B cell (primary cell): Measurements from ENCODE around the gene TWIST2. TPM values are rescaled to one million over a fixed set of nuclear protein-coding genes. Genes with fewer than 3 reads are reported as not detected.

Source experiments
- ATAC-seq: fragments of 200-7000 bp; cut with Tn5 transposase; one replicate; pipeline ENCODE4 v1.10.0; 2021; ENCODE audit warnings: low read depth, mild to moderate bottlenecking, moderate number of reproducible peaks, moderate library complexity
- CTCF ChIA-PET: fragments of 350-600 bp; sonication (Branson Sonifier 250); formaldehyde crosslinking; loops from one replicate; lab custom pipeline; 2021; ENCODE audit warnings: antibody characterized with exemption, inconsistent platforms; lab: Charles Lee
- POLR2A ChIA-PET: fragments of 350-600 bp; sonication (Branson Sonifier 250); formaldehyde crosslinking; loops from one replicate; lab custom pipeline; 2021; ENCODE audit warnings: antibody characterized with exemption; lab: Charles Lee
- DNase-seq: peaks from one replicate; pipeline ENCODE4 v3.0.0; 2013
- H2AFZ ChIP-seq: 2 replicates; pipeline ENCODE4 v1.6.1; 2012; ENCODE audit warnings: mild to moderate bottlenecking, low read depth, low read length; ENCODE audit not compliant: insufficient read depth, poor library complexity, severe bottlenecking
- H3K27ac ChIP-seq, 2 donors: 1 replicate in 1 of 2; 2 replicates in 1 of 2; pipeline ENCODE4 v1.5.1; 2012 to 2013; ENCODE audit warnings: low read length in 2 of 2, mild to moderate bottlenecking in 2 of 2, moderate library complexity in 1 of 2
- H3K27me3 ChIP-seq, 4 experiments: fragments of 200-600 bp in 1 of 4; sonication (generic) in 1 of 4; replicated peaks in 1 of 4; 1 replicate in 2 of 4; 2 replicates in 2 of 4; pipeline versions ENCODE4 v1.6.1 to v1.7.0; 2013 to 2016; ENCODE audit warnings: low read length in 3 of 4, mild to moderate bottlenecking in 2 of 4, mixed read lengths in 1 of 4, moderate library complexity in 1 of 4; ENCODE audit not compliant: insufficient read depth in 4 of 4, control insufficient read depth in 3 of 4; ENCODE audit errors: control extremely low read depth in 1 of 4
- H3K36me3 ChIP-seq, 2 experiments: replicated peaks in 1 of 2; 1 replicate in 1 of 2; 2 replicates in 1 of 2; pipeline versions ENCODE4 v1.6.1 to v1.7.1; 2013; ENCODE audit warnings: low read length in 1 of 2; ENCODE audit not compliant: insufficient read depth in 2 of 2, control insufficient read depth in 1 of 2; ENCODE audit errors: control extremely low read depth in 1 of 2, extremely low read depth in 1 of 2
- H3K4me1 ChIP-seq, 2 donors: fragments of 200-600 bp in 1 of 2; sonication (generic) in 1 of 2; 1 replicate in 1 of 2; 2 replicates in 1 of 2; pipeline versions ENCODE4 v1.5.1 to v1.6.1; 2013 to 2017; ENCODE audit warnings: low read length in 2 of 2; ENCODE audit not compliant: control insufficient read depth in 2 of 2, insufficient read depth in 2 of 2
- H3K4me2 ChIP-seq: replicated peaks from 2 replicates; pipeline ENCODE3; 2012; ENCODE audit warnings: mild to moderate bottlenecking, low read depth, low read length; ENCODE audit not compliant: poor library complexity, severe bottlenecking
- H3K4me3 ChIP-seq, 5 experiments: fragments of 200-600 bp in 1 of 5; sonication (generic) in 1 of 5; 1 replicate in 3 of 5; 2 replicates in 2 of 5; pipeline versions ENCODE4 v1.5.1 to v1.7.0; 2011 to 2016; ENCODE audit warnings: low read length in 4 of 5, mild to moderate bottlenecking in 4 of 5, low read depth in 2 of 5, control low read depth in 1 of 5, moderate library complexity in 1 of 5; ENCODE audit not compliant: insufficient read depth in 1 of 5; ENCODE audit errors: control extremely low read depth in 1 of 5, extremely low read depth in 1 of 5
- H3K79me2 ChIP-seq: fragments of 200-600 bp; sonication (generic); one replicate; pipeline ENCODE4 v1.6.0; 2016; ENCODE audit warnings: low read length; ENCODE audit not compliant: control insufficient read depth, insufficient read depth
- H3K9ac ChIP-seq: fragments of 200-600 bp; sonication (generic); 2 replicates; pipeline ENCODE4 v1.6.1; 2017; ENCODE audit warnings: mild to moderate bottlenecking, low read length, moderate library complexity
- H3K9me3 ChIP-seq, 3 donors: one replicate each; pipeline versions ENCODE4 v1.6.1 to v1.7.1; 2013; ENCODE audit warnings: low read length in 2 of 3; ENCODE audit not compliant: control insufficient read depth in 2 of 3, insufficient read depth in 1 of 3; ENCODE audit errors: control extremely low read depth in 1 of 3
- H4K20me1 ChIP-seq: 2 replicates; pipeline ENCODE4 v1.6.0; 2012; ENCODE audit warnings: mild to moderate bottlenecking, low read length; ENCODE audit not compliant: insufficient read depth, control insufficient read depth, poor library complexity, severe bottlenecking
- H3K27ac Mint-ChIP-seq: one replicate; pipeline ENCODE4 v1.8.0; 2021; ENCODE audit warnings: mixed read lengths
- H3K27me3 Mint-ChIP-seq: one replicate; pipeline ENCODE4 v1.8.0; 2021; ENCODE audit warnings: mixed read lengths
- H3K4me1 Mint-ChIP-seq: one replicate; pipeline ENCODE4 v1.8.0; 2021; ENCODE audit warnings: mixed read lengths
- H3K4me3 Mint-ChIP-seq: one replicate; pipeline ENCODE4 v1.8.0; 2021; ENCODE audit warnings: mixed read lengths
- H3K9me3 Mint-ChIP-seq: one replicate; pipeline ENCODE4 v1.8.0; 2022; ENCODE audit warnings: mixed read lengths; ENCODE audit not compliant: insufficient read depth
- CTCF ChIP-seq: fragments of 200-600 bp; IDR thresholded peaks from one replicate; pipeline ENCODE4 v1.8.0; 2022; ENCODE audit warnings: antibody characterized with exemption, mild to moderate bottlenecking
- EZH2 ChIP-seq: IDR thresholded peaks from 2 replicates; pipeline ENCODE4 v1.6.1; 2012; ENCODE audit warnings: borderline replicate concordance, low read depth, mild to moderate bottlenecking, moderate library complexity, low read length; ENCODE audit not compliant: insufficient read depth, poor library complexity, severe bottlenecking
- WGBS: methylation state at CpG from one replicate; pipeline ENCODE4 v1.1.5; 2013; ENCODE audit warnings: missing lambda C conversion rate; ENCODE audit not compliant: insufficient coverage; 5-methylcytosine and 5-hydroxymethylcytosine counted together
- intact Hi-C: fragments of 100-400 bp; cut with micrococcal nuclease; formaldehyde crosslinking; loops from one replicate; pipeline ENCODE4 v1.10.0; 2022
- polyA plus RNA-seq: library from polyadenylated mRNA; depleted of rRNA; stranded (reverse); fragments of >200 nt; gene quantifications from 2 replicates; pipeline ENCODE4 v1.2.3, GENCODE V29; 2012
- total RNA-seq, 2 donors: library from RNA; stranded (reverse); fragments of 120-200 nt in 1 of 2; gene quantifications; 1 replicate in 1 of 2; 2 replicates in 1 of 2; pipeline versions ENCODE4 v1.2.3 to v1.2.4, GENCODE V29; 2013 to 2022

The TWIST2 gene
- total and polyA plus RNA-seq, 2 donors (not counting 1 experiment from before 2014, with no cell fraction given): 0.07 TPM; not detected in 1

DNA sequence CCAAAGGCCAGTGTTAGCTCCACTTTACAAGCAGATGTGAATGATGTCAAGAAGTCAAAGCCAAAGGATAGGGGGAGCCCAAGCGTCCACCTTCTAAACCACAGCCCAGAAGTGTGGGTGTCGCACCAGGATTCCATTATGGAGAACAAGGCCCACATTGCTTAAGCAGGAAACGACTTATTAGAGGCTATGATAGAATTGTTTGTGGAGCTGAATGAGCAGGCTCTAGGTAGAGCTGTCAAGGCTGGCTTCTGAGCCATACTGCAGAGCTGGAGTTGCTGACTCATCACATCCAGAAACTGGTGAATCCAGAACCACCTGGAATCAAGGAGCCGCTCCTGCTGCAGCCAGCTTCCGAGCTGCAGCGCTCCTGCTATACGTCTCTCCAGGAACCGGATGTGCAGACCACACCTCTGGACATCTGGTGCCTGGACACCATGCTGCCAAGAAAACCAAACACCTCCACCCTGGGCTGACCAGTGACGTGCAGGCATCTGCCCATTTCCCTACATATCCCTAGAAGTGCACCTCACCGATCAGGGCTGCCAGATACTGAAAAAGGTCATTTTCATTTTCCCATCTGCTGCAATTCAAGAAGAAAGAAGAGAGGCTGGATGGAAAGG is 6.2 kb upstream of the TWIST2 start:
- H3K36me3 ChIP-seq: no peaks in the 10 kb centered on the region
- Mint-ChIP-seq H3K27me3 (peaks cover 42% of the 10 kb centered on the region), H3K27ac (no peak overlapping the region), H3K4me1 (no peaks in the 10 kb centered on the region), H3K9me3 (no peaks in the 10 kb centered on the region), H3K4me3 (no peak overlapping the region)
- ChIA-PET POLR2A (no interaction called here), CTCF (no interaction called here)
- ATAC-seq (no peak), DNase-seq (no peak)
- H4K20me1 ChIP-seq: no peaks in the 10 kb centered on the region
- WGBS: 70% methylated on average over 7 of the region's 10 CpGs
- H2AFZ ChIP-seq: no peak overlapping the region
- no peaks in the 10 kb centered on the region for H3K4me1 ChIP-seq
- intact Hi-C loops: no loop called here
- no peak for TF ChIP-seq EZH2
- no peak overlapping the region for H3K9ac ChIP-seq
- H3K4me3 ChIP-seq: no peak overlapping the region
- no peaks in the 10 kb centered on the region for H3K79me2 ChIP-seq
- peaks cover 0 to 19% (median 6%) of the 10 kb centered on the region in 4 experiments for H3K27me3 ChIP-seq
- H3K9me3 ChIP-seq: no peaks in the 10 kb centered on the region
- no peak overlapping the region for H3K4me2 ChIP-seq
- H3K27ac ChIP-seq: no peak overlapping the region

GRCh38 chr2:238843476-238843875 is 4.4 kb upstream of the TWIST2 start:
- H3K27ac Mint-ChIP-seq: no peak overlapping the region
- no peak overlapping the region for H3K4me3 Mint-ChIP-seq
- no peak for TF ChIP-seq EZH2
- TF ChIP-seq CTCF: no peak
- Histone ChIP-seq H4K20me1 (no peaks in the 10 kb centered on the region), H3K27me3 (peaks cover 0 to 25% (median 8%) of the 10 kb centered on the region in 4 experiments), H2AFZ (no peak overlapping the region), H3K4me3 (no peak overlapping the region), H3K9ac (no peak overlapping the region), H3K79me2 (no peaks in the 10 kb centered on the region), H3K27ac (no peak overlapping the region), H3K36me3 (no peaks in the 10 kb centered on the region), H3K4me2 (no peak overlapping the region), H3K4me1 (peaks cover 0 to 3% of the 10 kb centered on the region in 2 donors), H3K9me3 (peaks cover 0 to 3% (median 0%) of the 10 kb centered on the region in 3 donors)
- no peak for ATAC-seq
- peaks cover 38% of the 10 kb centered on the region for H3K27me3 Mint-ChIP-seq
- no peaks in the 10 kb centered on the region for H3K9me3 Mint-ChIP-seq
- WGBS: 43% methylated on average over 1 of the region's 3 CpGs
- DNase-seq: no peak
- POLR2A ChIA-PET: no interaction called here
- CTCF ChIA-PET: no interaction called here
- intact Hi-C loops: no loop called here
- H3K4me1 Mint-ChIP-seq: no peaks in the 10 kb centered on the region
